HG03108 (cell line): ENCODE data around the gene ETS2.

ENCODE experiments used
- ATAC-seq: cut with Tn5 transposase; IDR thresholded peaks from one replicate; pipeline ENCODE4 v1.9.1; 2021; ENCODE audit warnings: moderate library complexity; ENCODE audit not compliant: unreplicated experiment

The ETS2 gene

GRCh38 chr21:38858026-38858811, 52.5 kb downstream of the ETS2 start:
- ATAC-seq, result no peak

DNA sequence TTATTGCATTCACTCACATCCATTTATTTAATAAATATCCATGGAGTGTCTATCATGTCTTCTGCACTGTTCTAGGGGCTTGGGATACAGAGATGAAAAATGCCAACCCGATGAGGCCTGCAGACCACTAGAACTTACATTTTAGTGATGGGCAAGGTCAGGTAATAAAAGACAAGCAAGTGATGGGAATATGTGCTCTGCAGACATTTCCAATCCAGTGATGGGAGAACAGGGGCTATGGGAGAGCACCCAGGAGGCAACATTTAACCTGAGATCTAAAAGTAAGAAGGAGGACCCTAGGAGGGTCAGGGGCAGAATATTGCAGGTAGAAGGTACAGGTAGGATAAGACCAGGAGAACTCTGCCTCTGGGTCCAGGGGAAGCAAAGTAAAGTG, 53.1 kb downstream of the ETS2 start:
- ATAC-seq, result no peak

DNA sequence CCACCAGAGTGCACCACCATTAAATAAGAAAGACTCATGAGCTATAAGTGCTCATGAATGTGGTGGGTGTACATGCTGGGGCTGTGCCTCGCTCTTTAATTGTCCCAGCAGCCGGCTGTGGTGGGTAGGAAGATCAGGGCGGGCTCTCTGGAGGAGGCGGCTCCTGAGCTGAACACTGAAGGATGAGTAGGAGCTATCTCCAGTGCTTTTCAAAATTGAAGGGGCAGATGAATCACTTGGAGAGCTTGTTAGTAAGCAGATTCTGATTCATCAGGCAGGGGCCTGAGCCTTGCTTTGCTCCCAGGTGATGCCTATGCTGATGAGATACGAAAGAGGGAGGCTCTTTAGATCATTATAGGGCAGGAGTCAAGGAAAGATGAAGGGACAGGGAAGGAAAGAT, 54.1 kb downstream of the ETS2 start:
- no peak for ATAC-seq

DNA sequence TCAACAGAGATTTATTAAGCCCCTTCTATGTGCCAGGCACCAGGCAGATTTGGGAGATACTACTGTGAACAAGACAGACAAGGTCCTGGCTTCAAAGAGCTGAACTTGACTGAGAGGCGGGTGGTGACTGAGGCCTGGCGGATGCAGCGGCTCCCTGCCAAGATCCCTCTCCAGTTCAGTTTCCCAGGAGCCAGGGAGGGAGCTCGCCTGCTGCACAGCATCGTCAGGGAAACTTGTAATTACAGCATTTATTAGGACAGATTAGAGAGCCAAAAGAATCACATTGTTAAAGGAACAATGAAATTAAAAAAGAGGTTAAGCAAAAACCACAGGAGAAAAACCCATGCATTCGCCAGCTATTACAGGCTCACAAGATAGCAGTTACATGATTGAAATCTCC, 55.3 kb downstream of the ETS2 start:
- ATAC-seq, result no peak

DNA sequence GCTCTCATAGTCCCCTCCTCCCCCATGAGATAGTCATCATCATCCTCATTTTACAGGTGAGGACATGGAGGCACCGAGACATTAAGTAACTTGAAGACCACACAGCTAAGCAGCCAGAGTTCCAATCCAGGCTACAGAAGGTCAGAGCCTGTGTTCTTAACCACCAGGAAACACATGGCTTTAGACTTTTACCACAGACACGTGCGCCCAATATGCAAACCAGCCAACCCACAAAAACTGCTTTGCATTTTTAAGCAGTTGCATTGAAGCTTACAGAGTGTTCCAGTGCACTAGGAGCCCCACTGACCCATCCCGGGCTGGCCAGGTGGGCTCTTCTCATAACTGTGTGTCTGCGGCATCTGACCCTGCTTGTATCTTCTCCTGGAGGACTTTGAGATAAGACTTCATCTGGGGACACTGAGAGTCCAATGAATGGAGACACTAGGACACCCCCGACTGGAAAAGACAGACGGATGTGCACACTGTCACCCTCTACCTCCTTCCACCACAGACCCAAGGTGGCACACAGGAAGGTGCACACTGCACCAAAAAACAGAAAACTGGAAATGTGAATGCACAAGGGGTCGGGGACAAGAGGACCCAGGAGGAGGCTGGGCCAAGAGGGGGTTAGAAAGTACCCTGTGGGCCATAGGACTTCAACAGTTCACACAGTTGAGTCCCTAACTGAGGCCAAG, 56.4 kb downstream of the ETS2 start:
- ATAC-seq, result peak; percentile 56

DNA sequence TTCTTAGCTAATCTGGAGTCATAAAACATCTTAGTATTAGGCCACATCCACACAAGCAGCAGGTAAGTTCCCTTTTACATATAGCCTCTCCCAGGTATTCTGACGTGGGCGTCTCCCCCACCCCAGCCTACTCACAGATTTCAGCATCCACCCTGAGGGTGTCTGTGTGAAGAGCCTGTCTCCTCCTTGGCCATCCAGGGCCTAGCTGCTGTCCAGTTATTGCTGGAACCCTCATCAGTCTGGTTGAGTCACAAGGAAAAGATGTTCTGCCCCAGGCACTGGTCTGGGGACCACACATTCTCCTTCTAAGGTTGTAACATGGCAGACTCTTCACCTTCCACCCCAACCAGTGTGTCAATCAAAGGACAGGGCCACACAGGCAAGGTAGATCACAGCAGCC, 57.6 kb downstream of the ETS2 start:
- no peak for ATAC-seq

GRCh38 chr21:38863843-38864363, 58.2 kb downstream of the ETS2 start:
- ATAC-seq, result no peak

DNA sequence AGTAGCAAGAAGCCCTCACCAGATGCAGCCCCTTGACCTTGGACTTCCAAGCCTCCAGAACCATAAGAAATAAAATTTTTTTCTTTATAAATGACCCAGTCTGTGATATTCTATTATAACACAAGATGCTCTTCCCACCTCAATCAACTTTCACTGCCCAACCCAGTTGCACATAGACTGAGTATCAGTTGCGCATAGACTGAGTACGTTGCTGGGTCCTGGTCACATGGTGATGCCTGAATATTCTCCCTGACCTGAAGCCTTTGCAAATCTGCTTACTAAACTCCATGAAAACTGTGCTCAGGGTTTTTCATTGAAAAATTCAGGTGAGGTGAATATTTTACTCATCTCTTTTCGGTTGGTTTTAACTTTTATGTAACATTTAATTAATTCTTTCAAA, 59.2 kb downstream of the ETS2 start:
- no peak for ATAC-seq

GRCh38 chr21:38869196-38869595, 63.5 kb downstream of the ETS2 start:
- ATAC-seq, result no peak

DNA sequence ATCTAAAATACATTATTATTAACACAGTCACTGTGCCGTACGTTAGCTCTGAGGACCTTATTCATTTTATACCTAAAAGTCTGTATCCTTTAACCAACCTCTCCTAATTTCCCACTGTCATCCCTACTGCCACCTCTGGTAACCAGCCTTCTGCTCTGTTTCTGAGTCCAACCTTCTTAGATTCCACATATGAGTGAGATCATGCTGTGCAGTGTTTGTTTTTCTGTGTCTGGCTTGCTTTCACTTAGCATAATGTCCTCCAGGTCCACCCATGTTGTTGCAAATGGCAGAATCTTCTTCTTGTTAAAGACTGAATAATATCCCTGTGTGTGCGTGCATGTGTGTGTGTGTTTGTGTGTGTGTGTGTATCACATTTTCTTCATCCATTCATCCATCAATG, 64.2 kb downstream of the ETS2 start:
- no peak for ATAC-seq
